Skin epidermis (tissue), 12 donors: ENCODE results near the gene MRAS.

Experiments
- H3K27ac ChIP-seq, 21 experiments: fragments of 200-600 bp; sonication (generic) in 11 of 21; one replicate each; pipeline ENCODE4 v1.5.0; 2020; ENCODE audit warnings: mild to moderate bottlenecking in 3 of 21, inconsistent platforms in 2 of 21, moderate library complexity in 2 of 21
- H3K4me3 ChIP-seq, 7 experiments: fragments of 200-600 bp; sonication (generic) in 2 of 7; one replicate each; pipeline ENCODE4 v1.5.0; 2020; ENCODE audit warnings: inconsistent platforms in 2 of 7, mild to moderate bottlenecking in 2 of 7, moderate library complexity in 1 of 7

MRAS gene

GRCh38 chr3:138347960-138348753 lies at the start of gene MRAS:
MRAS (plus strand) TSS chr3:138348579; CDS start chr3:138372884, 24,305 bp downstream.
- peak within 1 kb of the TSS; percentile 65 to 91 (median 81) for H3K27ac ChIP-seq
- peak within 1 kb of the TSS; percentile 45 to 81 (median 67) for H3K4me3 ChIP-seq

GRCh38 chr3:138300647-138301046 lies 47.7 kb upstream of the MRAS start:
- Histone ChIP-seq H3K4me3 (no peak overlapping the region), H3K27ac (no peak overlapping the region)

- Histone ChIP-seq H3K4me3 (no peak overlapping the region), H3K27ac (no peak overlapping the region)
Observed at GRCh38 chr3:138303474-138303873, 44.9 kb upstream of the MRAS start.

GRCh38 chr3:138307899-138308298 lies 40.5 kb upstream of the MRAS start:
- no peak overlapping the region for H3K27ac ChIP-seq
- H3K4me3 ChIP-seq: no peak overlapping the region

GRCh38 chr3:138308783-138309182 lies 39.6 kb upstream of the MRAS start:
- H3K27ac ChIP-seq: no peak overlapping the region
- H3K4me3 ChIP-seq: no peak overlapping the region

- Histone ChIP-seq H3K4me3 (no peak overlapping the region), H3K27ac (no peak overlapping the region)
Observed at GRCh38 chr3:138310494-138310893, 37.9 kb upstream of the MRAS start.

GRCh38 chr3:138314751-138315150 lies 33.6 kb upstream of the MRAS start:
- Histone ChIP-seq H3K27ac (no peak overlapping the region), H3K4me3 (no peak overlapping the region)

GRCh38 chr3:138317687-138318086 lies 30.7 kb upstream of the MRAS start:
- no peak overlapping the region for H3K4me3 ChIP-seq
- no peak overlapping the region for H3K27ac ChIP-seq

- Histone ChIP-seq H3K4me3 (no peak overlapping the region), H3K27ac (no peak overlapping the region)
Observed at GRCh38 chr3:138323971-138324370, 24.4 kb upstream of the MRAS start.

- H3K27ac ChIP-seq: no peak overlapping the region
- H3K4me3 ChIP-seq: no peak overlapping the region
Observed at GRCh38 chr3:138325990-138326389, 22.4 kb upstream of the MRAS start.

GRCh38 chr3:138326866-138327595 lies 21.3 kb upstream of the MRAS start:
- no peak overlapping the region for H3K4me3 ChIP-seq

GRCh38 chr3:138327831-138328230 lies 20.5 kb upstream of the MRAS start:
- Histone ChIP-seq H3K4me3 (no peak overlapping the region), H3K27ac (no peak overlapping the region)

More at GRCh38 chr3:138326866-138327595, 21.3 kb upstream of the MRAS start:
- no peak overlapping the region for H3K27ac ChIP-seq

- H3K4me3 ChIP-seq: no peak overlapping the region
- no peak overlapping the region for H3K27ac ChIP-seq
Observed at GRCh38 chr3:138328341-138328740, 20.0 kb upstream of the MRAS start.

GRCh38 chr3:138329127-138329983 lies 19.0 kb upstream of the MRAS start, which contains the start of gene NME9:
NME9 (minus strand) TSS chr3:138329851; CDS start chr3:138329335, 516 bp downstream.
- H3K27ac ChIP-seq: peak within 1 kb of the TSS in 12 of 21 experiments; percentile 10 to 71 (median 45)
- peak within 1 kb of the TSS; percentile 30 to 52 (median 48) for H3K4me3 ChIP-seq

- Histone ChIP-seq H3K27ac (peak overlapping the region in 3 of 21 experiments; percentile 60 to 67 (median 65)), H3K4me3 (peak overlapping the region in 6 of 7 experiments; percentile 30 to 52 (median 50))
Observed at GRCh38 chr3:138329984-138330293, 18.4 kb upstream of the MRAS start.

- Histone ChIP-seq H3K4me3 (no peak overlapping the region), H3K27ac (no peak overlapping the region)
Observed at GRCh38 chr3:138331143-138331894, 17.1 kb upstream of the MRAS start.

GRCh38 chr3:138332472-138333073 lies 15.8 kb upstream of the MRAS start:
- no peak overlapping the region for H3K27ac ChIP-seq
- H3K4me3 ChIP-seq: no peak overlapping the region

- H3K27ac ChIP-seq: no peak overlapping the region
- H3K4me3 ChIP-seq: no peak overlapping the region
Observed at GRCh38 chr3:138334608-138335007, 13.8 kb upstream of the MRAS start.

GRCh38 chr3:138336454-138336999 lies 11.9 kb upstream of the MRAS start:
- no peak overlapping the region for H3K27ac ChIP-seq
- no peak overlapping the region for H3K4me3 ChIP-seq
